Neural cell (in vitro differentiated cells): ENCODE results near the gene CLDN24. TPM values are rescaled to one million over a fixed set of nuclear protein-coding genes. Genes with fewer than 3 reads are reported as not detected.

ENCODE experiments used
- H2AFZ ChIP-seq: fragments of 200-600, 300-800 bp; sonication (generic), shearing (Covaris generic); 2 replicates; pipeline ENCODE4 v1.6.0; 2014; ENCODE audit warnings: low read depth, mild to moderate bottlenecking, antibody characterized with exemption, low read length, moderate library complexity
- H3F3A ChIP-seq: fragments of 200-600 bp; shearing (Covaris generic); 2 replicates; pipeline ENCODE4 v1.6.1; 2016; ENCODE audit warnings: mild to moderate bottlenecking, moderate library complexity, mixed read lengths, antibody characterized with exemption, low read length; ENCODE audit not compliant: insufficient read depth, poor library complexity, severe bottlenecking
- H3K27ac ChIP-seq: fragments of 200-600, 300-800 bp; sonication (generic), shearing (Covaris generic); 2 replicates; pipeline ENCODE4 v1.5.1; 2014; ENCODE audit warnings: mild to moderate bottlenecking, low read length, moderate library complexity
- H3K27me3 ChIP-seq: fragments of 300-800, 200-600 bp; sonication (generic), shearing (Covaris generic); 2 replicates; pipeline ENCODE4 v1.6.0; 2014; ENCODE audit warnings: mild to moderate bottlenecking, low read depth, low read length, moderate library complexity; ENCODE audit not compliant: insufficient read depth
- H3K36me3 ChIP-seq: fragments of 300-800, 200-600 bp; sonication (generic), shearing (Covaris generic); 2 replicates; pipeline ENCODE4 v1.5.1; 2014; ENCODE audit warnings: mild to moderate bottlenecking, antibody characterized with exemption, low read length, moderate library complexity; ENCODE audit not compliant: insufficient read depth
- H3K4me2 ChIP-seq: fragments of 300-800, 200-600 bp; sonication (generic), shearing (Covaris generic); 2 replicates; pipeline ENCODE4 v1.6.0; 2014; ENCODE audit warnings: mild to moderate bottlenecking, low read length
- H3K4me3 ChIP-seq: fragments of 300-800, 200-600 bp; sonication (generic), shearing (Covaris generic); 2 replicates; pipeline ENCODE4 v1.5.1; 2014; ENCODE audit warnings: mild to moderate bottlenecking, low read length, moderate library complexity
- H3K79me2 ChIP-seq: fragments of 200-600 bp; shearing (Covaris generic); replicated peaks from 2 replicates; pipeline ENCODE4 v1.6.0; 2014; ENCODE audit warnings: mild to moderate bottlenecking, low read length, moderate library complexity; ENCODE audit not compliant: insufficient read depth
- H3K9ac ChIP-seq: fragments of 300-800, 200-600 bp; sonication (generic), shearing (Covaris generic); 2 replicates; pipeline ENCODE4 v1.6.1; 2016; ENCODE audit warnings: mild to moderate bottlenecking, low read length, mixed read lengths
- H3K9me2 ChIP-seq: fragments of 200-600 bp; shearing (Covaris generic); 2 replicates; pipeline ENCODE4 v1.6.1; 2016; ENCODE audit warnings: mild to moderate bottlenecking, low read length, mixed read lengths; ENCODE audit not compliant: insufficient read depth
- H3K9me3 ChIP-seq: fragments of 200-600, 300-800 bp; sonication (generic), shearing (Covaris generic); 2 replicates; pipeline ENCODE4 v1.6.1; 2016; ENCODE audit warnings: mild to moderate bottlenecking, mixed run types, low read length, moderate library complexity, mixed read lengths
- H4K20me1 ChIP-seq: fragments of 200-600 bp; shearing (Covaris generic); 2 replicates; pipeline ENCODE4 v1.6.1; 2016; ENCODE audit warnings: mild to moderate bottlenecking, mixed run types; ENCODE audit not compliant: insufficient read depth
- CTCF ChIP-seq: fragments of 450-650 bp; IDR thresholded peaks from 2 replicates; pipeline ENCODE4 v1.5.1; 2014; ENCODE audit warnings: antibody characterized with exemption, mild to moderate bottlenecking, moderate library complexity; ENCODE audit not compliant: poor library complexity, severe bottlenecking
- EP300 ChIP-seq: fragments of 450-650 bp; conservative IDR thresholded peaks from 2 replicates; pipeline ENCODE4 v1.6.1; 2014; ENCODE audit warnings: antibody characterized with exemption, mild to moderate bottlenecking, moderate library complexity; ENCODE audit not compliant: poor library complexity, severe bottlenecking
- EZH2 ChIP-seq: fragments of 200-600, 300-800 bp; shearing (Covaris generic), sonication (generic); IDR thresholded peaks from 2 replicates; pipeline ENCODE4 v1.6.1; 2014; ENCODE audit warnings: antibody characterized with exemption, low read length, borderline replicate concordance, mild to moderate bottlenecking; ENCODE audit not compliant: insufficient read depth, poor library complexity, severe bottlenecking
- MXI1 ChIP-seq: fragments of 450-650 bp; conservative IDR thresholded peaks from 2 replicates; pipeline ENCODE4 v1.6.1; 2014; ENCODE audit warnings: antibody characterized with exemption, mild to moderate bottlenecking; ENCODE audit not compliant: poor library complexity, severe bottlenecking
- POLR2AphosphoS5 ChIP-seq: IDR thresholded peaks from 2 replicates; pipeline ENCODE4 v1.6.1; 2012
- RAD21 ChIP-seq: fragments of 450-650 bp; conservative IDR thresholded peaks from 2 replicates; pipeline ENCODE4 v1.6.1; 2014; ENCODE audit warnings: antibody characterized with exemption, mild to moderate bottlenecking, moderate library complexity
- SMC3 ChIP-seq: fragments of 450-650 bp; conservative IDR thresholded peaks from 2 replicates; pipeline ENCODE4 v1.6.1; 2014; ENCODE audit warnings: antibody characterized with exemption, mild to moderate bottlenecking, moderate library complexity; ENCODE audit not compliant: poor library complexity
- TAF1 ChIP-seq: IDR thresholded peaks from 2 replicates; pipeline ENCODE4 v1.6.1; 2012; ENCODE audit warnings: low read depth
- polyA plus RNA-seq: library from polyadenylated mRNA; depleted of rRNA; stranded (reverse); fragments of >200 nt; gene quantifications from 2 replicates; pipeline ENCODE4 v1.2.3, GENCODE V29; 2014
- TF ChIP-seq, protein P1 (sequence below): IDR thresholded peaks from 2 replicates; pipeline ENCODE4 v1.6.1; 2012; ENCODE audit warnings: borderline replicate concordance

The CLDN24 gene
- polyA plus RNA-seq, 1 donor from 2014 or later = not detected

DNA sequence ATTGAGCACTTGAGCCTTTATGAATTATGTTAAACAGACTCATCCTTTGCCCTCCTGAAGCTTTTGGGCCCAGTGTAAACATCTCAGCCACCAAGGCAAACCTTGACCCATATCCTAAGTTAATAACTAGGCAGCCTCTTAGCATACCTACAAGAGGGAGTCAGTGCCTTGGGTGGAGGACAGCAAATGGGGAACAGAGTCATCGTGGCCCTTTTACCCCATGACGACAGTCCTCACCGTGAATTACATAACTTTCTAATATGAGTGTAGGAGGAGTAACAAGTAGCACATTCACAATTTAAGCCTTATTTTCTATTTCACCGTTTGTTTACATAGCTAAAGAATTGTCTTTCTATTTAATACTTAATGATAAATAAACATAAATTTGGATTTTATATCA lies 18.9 kb downstream of the CLDN24 start:
- no peaks in the 10 kb centered on the region for H3F3A ChIP-seq
- no peaks in the 10 kb centered on the region for H3K9me2 ChIP-seq
- H3K36me3 ChIP-seq = no peaks in the 10 kb centered on the region
- no peak overlapping the region for H3K9ac ChIP-seq
- H3K4me3 ChIP-seq = no peak overlapping the region
- no peak overlapping the region for H3K27ac ChIP-seq
- H2AFZ ChIP-seq = no peak overlapping the region
- no peaks in the 10 kb centered on the region for H3K79me2 ChIP-seq
- H3K9me3 ChIP-seq = no peaks in the 10 kb centered on the region
- TF ChIP-seq RAD21 = no peak
- no peak for TF ChIP-seq SMC3
- TF ChIP-seq, protein P1, sequence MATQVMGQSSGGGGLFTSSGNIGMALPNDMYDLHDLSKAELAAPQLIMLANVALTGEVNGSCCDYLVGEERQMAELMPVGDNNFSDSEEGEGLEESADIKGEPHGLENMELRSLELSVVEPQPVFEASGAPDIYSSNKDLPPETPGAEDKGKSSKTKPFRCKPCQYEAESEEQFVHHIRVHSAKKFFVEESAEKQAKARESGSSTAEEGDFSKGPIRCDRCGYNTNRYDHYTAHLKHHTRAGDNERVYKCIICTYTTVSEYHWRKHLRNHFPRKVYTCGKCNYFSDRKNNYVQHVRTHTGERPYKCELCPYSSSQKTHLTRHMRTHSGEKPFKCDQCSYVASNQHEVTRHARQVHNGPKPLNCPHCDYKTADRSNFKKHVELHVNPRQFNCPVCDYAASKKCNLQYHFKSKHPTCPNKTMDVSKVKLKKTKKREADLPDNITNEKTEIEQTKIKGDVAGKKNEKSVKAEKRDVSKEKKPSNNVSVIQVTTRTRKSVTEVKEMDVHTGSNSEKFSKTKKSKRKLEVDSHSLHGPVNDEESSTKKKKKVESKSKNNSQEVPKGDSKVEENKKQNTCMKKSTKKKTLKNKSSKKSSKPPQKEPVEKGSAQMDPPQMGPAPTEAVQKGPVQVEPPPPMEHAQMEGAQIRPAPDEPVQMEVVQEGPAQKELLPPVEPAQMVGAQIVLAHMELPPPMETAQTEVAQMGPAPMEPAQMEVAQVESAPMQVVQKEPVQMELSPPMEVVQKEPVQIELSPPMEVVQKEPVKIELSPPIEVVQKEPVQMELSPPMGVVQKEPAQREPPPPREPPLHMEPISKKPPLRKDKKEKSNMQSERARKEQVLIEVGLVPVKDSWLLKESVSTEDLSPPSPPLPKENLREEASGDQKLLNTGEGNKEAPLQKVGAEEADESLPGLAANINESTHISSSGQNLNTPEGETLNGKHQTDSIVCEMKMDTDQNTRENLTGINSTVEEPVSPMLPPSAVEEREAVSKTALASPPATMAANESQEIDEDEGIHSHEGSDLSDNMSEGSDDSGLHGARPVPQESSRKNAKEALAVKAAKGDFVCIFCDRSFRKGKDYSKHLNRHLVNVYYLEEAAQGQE = no peak
- TF ChIP-seq MXI1 = no peak
- no peak for TF ChIP-seq POLR2AphosphoS5
- no peak for TF ChIP-seq EZH2
- TF ChIP-seq TAF1 = no peak
- no peak for TF ChIP-seq CTCF
- H3K27me3 ChIP-seq = no peaks in the 10 kb centered on the region
- H3K4me2 ChIP-seq = no peak overlapping the region
- H4K20me1 ChIP-seq = no peaks in the 10 kb centered on the region

DNA sequence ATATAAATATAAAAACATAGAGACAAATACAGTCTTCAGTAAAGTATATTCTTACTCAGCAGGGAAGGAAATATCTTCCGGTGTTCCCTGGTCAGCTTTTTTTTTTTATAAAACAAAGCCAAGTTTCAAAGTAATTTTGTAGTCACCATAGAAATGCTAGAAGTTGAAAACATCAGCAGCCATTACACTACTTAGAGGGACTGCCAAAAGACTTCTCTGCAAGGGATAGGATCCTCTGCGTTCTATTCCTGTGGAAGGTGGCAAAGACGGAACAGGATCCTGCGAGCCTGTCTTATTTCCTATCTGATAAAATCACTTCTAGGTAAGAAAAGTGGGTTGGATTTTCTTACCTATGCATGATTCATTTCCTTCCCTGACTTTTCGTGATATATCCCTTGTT lies 21.6 kb downstream of the CLDN24 start:
- Histone ChIP-seq H3K27ac (no peak overlapping the region), H3F3A (no peaks in the 10 kb centered on the region), H3K9me3 (no peaks in the 10 kb centered on the region), H3K9ac (no peak overlapping the region), H3K79me2 (no peaks in the 10 kb centered on the region), H4K20me1 (no peaks in the 10 kb centered on the region), H2AFZ (no peak overlapping the region), H3K36me3 (no peaks in the 10 kb centered on the region), H3K4me3 (no peak overlapping the region), H3K4me2 (no peak overlapping the region), H3K27me3 (no peaks in the 10 kb centered on the region), H3K9me2 (no peaks in the 10 kb centered on the region)
- no peak for TF ChIP-seq TAF1
- TF ChIP-seq EZH2 = no peak
- TF ChIP-seq RAD21 = no peak
- TF ChIP-seq, protein P1 = no peak
- TF ChIP-seq SMC3 = no peak
- TF ChIP-seq POLR2AphosphoS5 = no peak
- no peak for TF ChIP-seq MXI1
- TF ChIP-seq EP300 = no peak
- TF ChIP-seq CTCF = no peak
